ENCODE results near the gene PLEKHG2.

The PLEKHG2 gene

GRCh38 chr19:39415111-39416046 lies 2.9 kb downstream of the PLEKHG2 start:
- TF ChIP-seq ZNF274 (IDR thresholded peaks at IDR 0.05; ENCODE audit: low read depth, low read length), result no peak
- no peak overlapping the region for H3K4me3 ChIP-seq (ENCODE audit: low read length)

GRCh38 chr19:39416152-39417120 lies 4.0 kb downstream of the PLEKHG2 start:
- no peak overlapping the region for H3K4me3 ChIP-seq (ENCODE audit: low read length)
- TF ChIP-seq ZNF274 (IDR thresholded peaks at IDR 0.05; ENCODE audit: low read depth, low read length), result no peak

- no peak overlapping the region for H3K4me3 ChIP-seq (ENCODE audit: low read length)
- TF ChIP-seq ZNF274 (IDR thresholded peaks at IDR 0.05; ENCODE audit: low read depth, low read length), result no peak
Observed at GRCh38 chr19:39417463-39418181, 5.2 kb downstream of the PLEKHG2 start.

- no peak overlapping the region for H3K4me3 ChIP-seq (ENCODE audit: low read length)
- no peak for TF ChIP-seq ZNF274 (IDR thresholded peaks at IDR 0.05; ENCODE audit: low read depth, low read length)
Observed at GRCh38 chr19:39419003-39419402, 6.5 kb downstream of the PLEKHG2 start.

GRCh38 chr19:39420769-39421168 lies 8.3 kb downstream of the PLEKHG2 start:
- no peak for TF ChIP-seq ZNF274 (IDR thresholded peaks at IDR 0.05; ENCODE audit: low read depth, low read length)
- H3K4me3 ChIP-seq (ENCODE audit: low read length), result no peak overlapping the region

- no peak for TF ChIP-seq ZNF274 (IDR thresholded peaks at IDR 0.05; ENCODE audit: low read depth, low read length)
- no peak overlapping the region for H3K4me3 ChIP-seq (ENCODE audit: low read length)
Observed at GRCh38 chr19:39422020-39422419, 9.6 kb downstream of the PLEKHG2 start.

GRCh38 chr19:39423258-39424086 lies 11.0 kb downstream of the PLEKHG2 start:
- no peak for TF ChIP-seq ZNF274 (IDR thresholded peaks at IDR 0.05; ENCODE audit: low read depth, low read length)
- no peak overlapping the region for H3K4me3 ChIP-seq (ENCODE audit: low read length)

GRCh38 chr19:39424934-39425333 lies 12.5 kb downstream of the PLEKHG2 start:
- TF ChIP-seq ZNF274 (IDR thresholded peaks at IDR 0.05; ENCODE audit: low read depth, low read length), result no peak
- no peak overlapping the region for H3K4me3 ChIP-seq (ENCODE audit: low read length)

- TF ChIP-seq ZNF274 (IDR thresholded peaks at IDR 0.05; ENCODE audit: low read depth, low read length), result no peak
- no peak overlapping the region for H3K4me3 ChIP-seq (ENCODE audit: low read length)
Observed at GRCh38 chr19:39425744-39426143, 13.3 kb downstream of the PLEKHG2 start.

GRCh38 chr19:39426170-39426569 lies 13.7 kb downstream of the PLEKHG2 start:
- no peak for TF ChIP-seq ZNF274 (IDR thresholded peaks at IDR 0.05; ENCODE audit: low read depth, low read length)
- no peak overlapping the region for H3K4me3 ChIP-seq (ENCODE audit: low read length)

- no peak overlapping the region for H3K4me3 ChIP-seq (ENCODE audit: low read length)
Observed at GRCh38 chr19:39427707-39428106, 15.2 kb downstream of the PLEKHG2 start.

GRCh38 chr19:39428283-39429112 lies 16.0 kb downstream of the PLEKHG2 start:
- no peak for TF ChIP-seq ZNF274 (IDR thresholded peaks at IDR 0.05; ENCODE audit: low read depth, low read length)
- H3K4me3 ChIP-seq (ENCODE audit: low read length), result no peak overlapping the region

More at GRCh38 chr19:39427707-39428106, 15.2 kb downstream of the PLEKHG2 start:
- TF ChIP-seq ZNF274 (IDR thresholded peaks at IDR 0.05; ENCODE audit: low read depth, low read length), result no peak
